NOMO-1 (cell line): Measurements from ENCODE around the gene TMEM43.
"Not testable (repeated sequence)": the region's sequence is repeated elsewhere in the genome, so short reads cannot be mapped to it uniquely, and the experiment has no call there.

Experiments
- DNase-seq, 2 experiments: peaks; one replicate each; lab custom pipeline; 2025; ENCODE audit not compliant: unreplicated experiment in 2 of 2; lab: John Stamatoyannopoulos, UW

The TMEM43 gene

GRCh38 chr3:14120921-14121448 lies 3.9 kb upstream of the TMEM43 start:
- DNase-seq, result not testable (repeated sequence)

GRCh38 chr3:14121859-14122258 lies 3.0 kb upstream of the TMEM43 start:
- DNase-seq, result no peak

GRCh38 chr3:14122301-14122700 lies 2.6 kb upstream of the TMEM43 start:
- DNase-seq, result no peak

GRCh38 chr3:14123308-14124222 lies 1.3 kb upstream of the TMEM43 start:
- no peak for DNase-seq

GRCh38 chr3:14124223-14124614 lies 633 bp upstream of the TMEM43 start:
- DNase-seq, result peak; percentile 74 to 82

- peak; percentile 49 to 67 for DNase-seq
Measured at GRCh38 chr3:14125193-14126016, 553 bp downstream of the TMEM43 start.

GRCh38 chr3:14126017-14126886 lies 1.4 kb downstream of the TMEM43 start:
- no peak for DNase-seq

GRCh38 chr3:14126887-14127505 lies 2.1 kb downstream of the TMEM43 start:
- DNase-seq, result no peak

GRCh38 chr3:14127516-14128161 lies 2.8 kb downstream of the TMEM43 start:
- DNase-seq, result no peak

GRCh38 chr3:14128724-14129123 lies 3.9 kb downstream of the TMEM43 start:
- no peak for DNase-seq

- DNase-seq, result no peak
Measured at GRCh38 chr3:14129296-14129695, 4.4 kb downstream of the TMEM43 start.

GRCh38 chr3:14130230-14130629 lies 5.4 kb downstream of the TMEM43 start:
- no peak for DNase-seq

- DNase-seq, result no peak
Measured at GRCh38 chr3:14130707-14131106, 5.9 kb downstream of the TMEM43 start.

GRCh38 chr3:14131134-14131533 lies 6.3 kb downstream of the TMEM43 start:
- DNase-seq, result no peak

- no peak for DNase-seq
Measured at GRCh38 chr3:14132120-14132519, 7.3 kb downstream of the TMEM43 start.

- DNase-seq, result no peak
Measured at GRCh38 chr3:14132689-14133088, 7.8 kb downstream of the TMEM43 start.

- no peak for DNase-seq
Measured at GRCh38 chr3:14133188-14133800, 8.4 kb downstream of the TMEM43 start.

- DNase-seq, result no peak
Measured at GRCh38 chr3:14133876-14134275, 9.0 kb downstream of the TMEM43 start.

GRCh38 chr3:14134291-14134690 lies 9.4 kb downstream of the TMEM43 start:
- DNase-seq, result no peak
